GM12878 (cell line): ENCODE measurements around the gene SNX21. TPM values are rescaled to one million over a fixed set of nuclear protein-coding genes. Genes with fewer than 3 reads are reported as not detected.
A peak's percentile ranks its signal among the peaks of the same experiment; 100 is the strongest.

Source experiments
- BHLHE40 ChIP-seq, 2 experiments: fragments of 450-650 bp in 1 of 2; IDR thresholded peaks; 2 replicates each; pipeline ENCODE4 v1.6.1; 2011 to 2017; ENCODE audit warnings: low read depth in 2 of 2, borderline replicate concordance in 1 of 2, improper control_type of control experiment in 1 of 2, low read length in 1 of 2, mild to moderate bottlenecking in 1 of 2
- CHD2 ChIP-seq: IDR thresholded peaks from 2 replicates; pipeline ENCODE4 v1.6.1; 2011; ENCODE audit warnings: low read depth, low read length, improper control_type of control experiment, borderline replicate concordance
- CHD4 ChIP-seq: fragments of 200-600 bp; sonication (generic); IDR thresholded peaks from 2 replicates; pipeline ENCODE4 v1.6.1; 2016; ENCODE audit warnings: mild to moderate bottlenecking
- CREB1 ChIP-seq: IDR thresholded peaks from 2 replicates; pipeline ENCODE4 v1.6.1; 2012; ENCODE audit warnings: low read depth, mild to moderate bottlenecking, inconsistent platforms
- EED ChIP-seq: sonication (generic); IDR thresholded peaks from 2 replicates; pipeline ENCODE4 v1.6.1; 2016; ENCODE audit warnings: antibody characterized with exemption, low read depth
- FOS ChIP-seq: IDR thresholded peaks from 3 replicates; pipeline ENCODE4 v1.6.1; 2011; ENCODE audit warnings: borderline replicate concordance; ENCODE audit not compliant: insufficient read length; ENCODE audit errors: extremely low read depth
- HDAC2 ChIP-seq: fragments of 200-600 bp; sonication (generic); IDR thresholded peaks from 2 replicates; pipeline ENCODE4 v1.6.1; 2017
- MLLT1 ChIP-seq: fragments of 450-650 bp; IDR thresholded peaks from 2 replicates; pipeline ENCODE4 v1.6.1; 2016; ENCODE audit warnings: mild to moderate bottlenecking
- MTA2 ChIP-seq: fragments of 450-650 bp; IDR thresholded peaks from 2 replicates; pipeline ENCODE4 v1.6.1; 2016; ENCODE audit warnings: low read depth, mild to moderate bottlenecking, moderate library complexity
- NFXL1 ChIP-seq: fragments of 450-650 bp; IDR thresholded peaks from 2 replicates; pipeline ENCODE4 v1.6.1; 2017; ENCODE audit warnings: antibody characterized with exemption, mild to moderate bottlenecking, borderline replicate concordance
- NR2F1 ChIP-seq: fragments of 450-650 bp; conservative IDR thresholded peaks from 2 replicates; pipeline ENCODE4 v1.6.1; 2017; ENCODE audit warnings: mild to moderate bottlenecking
- PML ChIP-seq: IDR thresholded peaks from 2 replicates; pipeline ENCODE4 v1.6.1; 2012; ENCODE audit warnings: low read length, inconsistent platforms
- POU2F2 ChIP-seq: IDR thresholded peaks from 3 replicates; pipeline ENCODE4 v1.6.1; 2011; ENCODE audit warnings: low read depth, mild to moderate bottlenecking, low read length, borderline replicate concordance
- RCOR1 ChIP-seq: conservative IDR thresholded peaks from 2 replicates; pipeline ENCODE4 v1.6.1; 2012; ENCODE audit warnings: low read depth, low read length, improper control_type of control experiment
- RELA ChIP-seq: fragments of 450-650 bp; IDR thresholded peaks from 2 replicates; pipeline ENCODE4 v1.8.0; 2014; ENCODE audit warnings: borderline replicate concordance; ENCODE audit not compliant: partially characterized antibody
- SMAD1 ChIP-seq: fragments of 450-650 bp; IDR thresholded peaks from 2 replicates; pipeline ENCODE4 v1.6.1; 2018; ENCODE audit warnings: mild to moderate bottlenecking, low read depth; ENCODE audit not compliant: partially characterized antibody
- SMARCA5 ChIP-seq: fragments of 450-650 bp; IDR thresholded peaks from 2 replicates; pipeline ENCODE4 v1.6.1; 2017; ENCODE audit warnings: mild to moderate bottlenecking
- SMC3 ChIP-seq: IDR thresholded peaks from 2 replicates; pipeline ENCODE4 v1.6.1; 2011; ENCODE audit warnings: low read length, improper control_type of control experiment, borderline replicate concordance
- SREBF2 ChIP-seq: IDR thresholded peaks from 2 replicates; pipeline ENCODE4 v1.6.1; 2012; ENCODE audit warnings: mild to moderate bottlenecking, low read length
- ZBTB40 ChIP-seq: fragments of 450-650 bp; IDR thresholded peaks from 2 replicates; pipeline ENCODE4 v1.6.1; 2016; ENCODE audit warnings: mild to moderate bottlenecking, moderate library complexity, borderline replicate concordance
- polyA plus RNA-seq, 11 experiments: library from polyadenylated mRNA; depleted of rRNA in 4 of 11; unstranded in 6 of 11; stranded (reverse) in 5 of 11; fragments of >200 nt; fragmentation: Nextera tagmentation in 4 of 11; fragmentation: Illumina TruSeq in 1 of 11; extraction: Ambion mirVana in 4 of 11; extraction: Trizol in 1 of 11; gene quantifications; 1 replicate in 1 of 11; 2 replicates in 10 of 11; pipeline versions ENCODE4 v1.2.1 to v1.2.3, GENCODE V29; 2011 to 2016; ENCODE audit warnings: inconsistent platforms in 2 of 11, missing spikeins in 2 of 11, low read depth in 1 of 11
- total RNA-seq, 4 experiments: library from RNA; depleted of rRNA in 3 of 4; stranded (reverse); fragments of >200 nt in 3 of 4; fragmentation: Illumina TruSeq in 1 of 4; extraction: Trizol in 1 of 4; gene quantifications; 2 replicates each; pipeline versions ENCODE4 v1.2.1 to v1.2.3, GENCODE V29; 2013 to 2021
- TF ChIP-seq, protein P1 (sequence below): fragments of 450-650 bp; conservative IDR thresholded peaks from 2 replicates; pipeline ENCODE4 v1.6.1; 2017; ENCODE audit warnings: mild to moderate bottlenecking, moderate library complexity
- TF ChIP-seq, protein P2 (sequence below): IDR thresholded peaks from 2 replicates; pipeline ENCODE4 v1.6.1; 2011; ENCODE audit warnings: mild to moderate bottlenecking, low read depth, low read length, moderate library complexity; ENCODE audit not compliant: insufficient replicate concordance

SNX21 gene
- total and polyA plus RNA-seq, 10 of the 15 experiments (the other 5 are each of a cell fraction or from before 2014, with no cell fraction given) = 0.10 to 1.4 (median 0.57) TPM

GRCh38 chr20:45857114-45857881 lies 23.7 kb downstream of the SNX21 start, which contains the start of the genes ACOT8 and ZSWIM3 (continued):
- TF ChIP-seq ZBTB40 = peak; percentile 98
- TF ChIP-seq CHD4 = no peak
- no peak for TF ChIP-seq SMC3
- TF ChIP-seq BHLHE40 (IDR thresholded peaks at IDR 0.05; ENCODE audit: borderline replicate concordance in 1 of 2, low read depth in 2 of 2, low read length in 1 of 2) = peak; percentile 48 to 72; a peak in 3 of 4 replicates
- no peak; the same call in 1 of the 2 replicates for TF ChIP-seq SMARCA5
- peak; percentile 87; the same call in 1 of the 2 replicates for TF ChIP-seq PML
- peak; percentile 100 for TF ChIP-seq NR2F1
- peak; percentile 97 for TF ChIP-seq FOS
- no peak for TF ChIP-seq HDAC2
- peak; percentile 67 for TF ChIP-seq SMAD1
- TF ChIP-seq, protein P1, sequence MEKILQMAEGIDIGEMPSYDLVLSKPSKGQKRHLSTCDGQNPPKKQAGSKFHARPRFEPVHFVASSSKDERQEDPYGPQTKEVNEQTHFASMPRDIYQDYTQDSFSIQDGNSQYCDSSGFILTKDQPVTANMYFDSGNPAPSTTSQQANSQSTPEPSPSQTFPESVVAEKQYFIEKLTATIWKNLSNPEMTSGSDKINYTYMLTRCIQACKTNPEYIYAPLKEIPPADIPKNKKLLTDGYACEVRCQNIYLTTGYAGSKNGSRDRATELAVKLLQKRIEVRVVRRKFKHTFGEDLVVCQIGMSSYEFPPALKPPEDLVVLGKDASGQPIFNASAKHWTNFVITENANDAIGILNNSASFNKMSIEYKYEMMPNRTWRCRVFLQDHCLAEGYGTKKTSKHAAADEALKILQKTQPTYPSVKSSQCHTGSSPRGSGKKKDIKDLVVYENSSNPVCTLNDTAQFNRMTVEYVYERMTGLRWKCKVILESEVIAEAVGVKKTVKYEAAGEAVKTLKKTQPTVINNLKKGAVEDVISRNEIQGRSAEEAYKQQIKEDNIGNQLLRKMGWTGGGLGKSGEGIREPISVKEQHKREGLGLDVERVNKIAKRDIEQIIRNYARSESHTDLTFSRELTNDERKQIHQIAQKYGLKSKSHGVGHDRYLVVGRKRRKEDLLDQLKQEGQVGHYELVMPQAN = peak; percentile 76
- TF ChIP-seq RCOR1 = 0 out of 2 replicates have a peak, but pooled peaks have one; percentile 57
- TF ChIP-seq CREB1 = peak; percentile 83
- TF ChIP-seq CHD2 = peak; percentile 98
- TF ChIP-seq NFXL1 = no peak
- peak; percentile 85 for TF ChIP-seq MTA2
- no peak for TF ChIP-seq SREBF2
- TF ChIP-seq RELA = peak; percentile 26
- TF ChIP-seq EED = no peak
- TF ChIP-seq MLLT1 = no peak
- TF ChIP-seq, protein P2, sequence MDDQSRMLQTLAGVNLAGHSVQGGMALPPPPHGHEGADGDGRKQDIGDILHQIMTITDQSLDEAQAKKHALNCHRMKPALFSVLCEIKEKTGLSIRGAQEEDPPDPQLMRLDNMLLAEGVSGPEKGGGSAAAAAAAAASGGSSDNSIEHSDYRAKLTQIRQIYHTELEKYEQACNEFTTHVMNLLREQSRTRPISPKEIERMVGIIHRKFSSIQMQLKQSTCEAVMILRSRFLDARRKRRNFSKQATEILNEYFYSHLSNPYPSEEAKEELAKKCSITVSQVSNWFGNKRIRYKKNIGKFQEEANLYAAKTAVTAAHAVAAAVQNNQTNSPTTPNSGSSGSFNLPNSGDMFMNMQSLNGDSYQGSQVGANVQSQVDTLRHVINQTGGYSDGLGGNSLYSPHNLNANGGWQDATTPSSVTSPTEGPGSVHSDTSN = peak; percentile 100
- TF ChIP-seq POU2F2 = peak; percentile 70
